ENCODE results near the gene RTF2. TPM values are rescaled to one million over a fixed set of nuclear protein-coding genes. Genes with fewer than 3 reads are reported as not detected.

The RTF2 gene
- total RNA-seq, 1 donor from 2014 or later = 81.4 TPM

DNA sequence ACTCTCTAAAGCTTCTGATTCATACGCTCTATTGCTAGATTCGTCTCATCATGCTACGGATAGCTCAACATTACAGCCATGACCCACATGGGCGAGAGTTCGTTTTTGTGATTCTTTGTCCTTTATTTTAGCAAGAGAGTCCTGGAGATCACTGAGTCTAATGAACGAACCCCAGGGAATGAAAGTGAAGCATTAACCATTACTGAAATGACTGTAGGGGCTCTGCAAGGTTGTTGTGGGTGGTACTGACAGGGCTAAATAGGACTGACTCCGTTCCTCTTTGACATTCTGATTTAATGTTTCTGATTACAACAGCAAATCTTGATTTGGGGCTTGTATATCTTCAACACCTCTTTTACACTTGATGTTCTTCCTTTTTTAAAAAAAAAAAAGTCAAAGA is 13.7 kb upstream of the RTF2 start:
- Mint-ChIP-seq H3K27me3 (ENCODE audit: low read depth, unreplicated experiment) (peaks cover 9% of the 10 kb centered on the region), H3K36me3 (ENCODE audit: low read depth, unreplicated experiment) (no peaks in the 10 kb centered on the region), H3K27ac (ENCODE audit: unreplicated experiment) (no peak overlapping the region), H3K9me3 (ENCODE audit: unreplicated experiment) (peaks cover 3% of the 10 kb centered on the region), H3K4me3 (ENCODE audit: unreplicated experiment) (no peak overlapping the region), H3K4me1 (ENCODE audit: low read depth, unreplicated experiment) (no peaks in the 10 kb centered on the region)
- H3K9me3 ChIP-seq (ENCODE audit: insufficient read depth, low read depth, low read length) = no peaks in the 10 kb centered on the region
- H3K4me2 ChIP-seq (ENCODE audit: low read length) = no peak overlapping the region
- H3K4me3 ChIP-seq (ENCODE audit: insufficient read depth, low read depth, low read length) = no peak overlapping the region
- H3K79me2 ChIP-seq (ENCODE audit: insufficient read depth, low read length) = no peaks in the 10 kb centered on the region
- H3K9ac ChIP-seq (ENCODE audit: low read length) = no peak overlapping the region
- no peak for TF ChIP-seq CTCF (IDR thresholded peaks at IDR 0.05; ENCODE audit: insufficient read depth, low read depth, low read length)
- no peak for TF ChIP-seq EZH2 (IDR thresholded peaks at IDR 0.05; ENCODE audit: insufficient read depth, low read length)
- peaks cover 13% of the 10 kb centered on the region for H3K36me3 ChIP-seq (ENCODE audit: insufficient read depth, low read length)
- FAIRE-seq (no peak), DNase-seq (ENCODE audit: low read depth) (no peak)
- no peak overlapping the region for H2AFZ ChIP-seq (ENCODE audit: low read depth, low read length)
- H3K27me3 ChIP-seq (ENCODE audit: insufficient read depth, low read length) = no peaks in the 10 kb centered on the region
- H3K27ac ChIP-seq (ENCODE audit: low read depth, low read length) = no peak overlapping the region
- H4K20me1 ChIP-seq (ENCODE audit: insufficient read depth, low read length) = no peaks in the 10 kb centered on the region
- H3K4me1 ChIP-seq (ENCODE audit: insufficient read depth, low read length) = no peaks in the 10 kb centered on the region

DNA sequence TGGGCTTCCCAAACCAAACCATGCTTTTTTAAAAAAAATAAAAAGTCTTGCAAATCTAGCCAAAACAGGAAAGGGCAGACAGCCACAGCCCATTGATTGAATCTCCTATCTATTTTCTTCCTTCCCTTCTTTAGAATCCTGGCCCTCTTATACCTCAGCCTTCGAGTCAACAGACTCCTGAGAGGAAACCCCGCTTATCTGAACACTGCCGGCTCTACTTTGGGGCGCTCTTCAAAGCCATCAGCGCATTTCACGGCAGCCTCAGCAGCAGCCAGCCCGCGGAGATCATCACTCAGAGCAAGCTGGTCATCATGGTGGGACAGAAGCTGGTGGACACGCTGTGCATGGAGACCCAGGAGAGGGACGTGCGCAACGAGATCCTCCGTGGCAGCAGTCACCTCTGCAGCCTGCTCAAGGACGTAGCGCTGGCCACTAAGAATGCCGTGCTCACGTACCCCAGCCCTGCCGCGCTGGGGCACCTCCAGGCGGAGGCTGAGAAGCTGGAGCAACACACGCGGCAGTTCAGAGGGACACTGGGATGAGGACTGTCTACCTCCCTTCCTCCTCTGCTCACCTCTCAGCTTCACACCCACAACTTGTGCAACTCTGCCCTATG is 10.1 kb upstream of the RTF2 start:
- no peak for FAIRE-seq
- H3K36me3 ChIP-seq (ENCODE audit: insufficient read depth, low read length) = peaks cover 12% of the 10 kb centered on the region
- TF ChIP-seq CTCF (IDR thresholded peaks at IDR 0.05; ENCODE audit: insufficient read depth, low read depth, low read length) (no peak), EZH2 (IDR thresholded peaks at IDR 0.05; ENCODE audit: insufficient read depth, low read length) (no peak)
- no peak overlapping the region for H3K9ac ChIP-seq (ENCODE audit: low read length)
- no peak overlapping the region for H2AFZ ChIP-seq (ENCODE audit: low read depth, low read length)
- H3K9me3 Mint-ChIP-seq (ENCODE audit: unreplicated experiment) = peaks cover 3% of the 10 kb centered on the region
- no peak overlapping the region for H3K4me3 ChIP-seq (ENCODE audit: insufficient read depth, low read depth, low read length)
- H3K4me1 ChIP-seq (ENCODE audit: insufficient read depth, low read length) = no peaks in the 10 kb centered on the region
- H3K4me3 Mint-ChIP-seq (ENCODE audit: unreplicated experiment) = no peak overlapping the region
- no peaks in the 10 kb centered on the region for H3K27me3 ChIP-seq (ENCODE audit: insufficient read depth, low read length)
- H3K4me2 ChIP-seq (ENCODE audit: low read length) = no peak overlapping the region
- no peaks in the 10 kb centered on the region for H3K79me2 ChIP-seq (ENCODE audit: insufficient read depth, low read length)
- H3K4me1 Mint-ChIP-seq (ENCODE audit: low read depth, unreplicated experiment) = no peaks in the 10 kb centered on the region
- peaks cover 3% of the 10 kb centered on the region for H3K36me3 Mint-ChIP-seq (ENCODE audit: low read depth, unreplicated experiment)
- H4K20me1 ChIP-seq (ENCODE audit: insufficient read depth, low read length) = no peaks in the 10 kb centered on the region
- H3K27ac Mint-ChIP-seq (ENCODE audit: unreplicated experiment) = no peak overlapping the region
- H3K9me3 ChIP-seq (ENCODE audit: insufficient read depth, low read depth, low read length) = no peaks in the 10 kb centered on the region
- DNase-seq (ENCODE audit: low read depth) = no peak
- no peak overlapping the region for H3K27ac ChIP-seq (ENCODE audit: low read depth, low read length)
- H3K27me3 Mint-ChIP-seq (ENCODE audit: low read depth, unreplicated experiment) = peaks cover 14% of the 10 kb centered on the region

DNA sequence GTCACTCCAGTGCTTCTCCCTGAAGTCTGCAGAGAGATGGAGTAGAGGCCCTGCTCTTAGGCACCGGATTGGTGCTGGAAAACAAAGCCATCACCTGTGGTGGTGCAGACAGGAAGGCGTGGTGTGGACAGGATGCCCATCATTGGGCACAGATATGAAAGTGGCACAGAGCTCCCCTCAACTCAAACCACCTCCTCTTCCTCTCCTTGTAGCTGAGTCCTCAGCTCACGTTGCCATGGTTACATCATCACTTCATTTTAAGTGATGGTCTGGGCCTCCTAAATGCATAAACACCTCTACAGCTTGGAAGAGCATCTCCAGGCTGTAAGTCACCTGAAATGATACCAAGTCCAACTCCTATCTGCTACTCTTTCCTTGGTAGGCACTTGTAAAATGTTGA is 8.0 kb upstream of the RTF2 start:
- Histone ChIP-seq H3K4me1 (ENCODE audit: insufficient read depth, low read length) (no peaks in the 10 kb centered on the region), H2AFZ (ENCODE audit: low read depth, low read length) (no peak overlapping the region), H3K4me3 (ENCODE audit: insufficient read depth, low read depth, low read length) (no peak overlapping the region), H3K4me2 (ENCODE audit: low read length) (no peak overlapping the region), H3K27ac (ENCODE audit: low read depth, low read length) (no peak overlapping the region), H3K9ac (ENCODE audit: low read length) (no peak overlapping the region), H3K79me2 (ENCODE audit: insufficient read depth, low read length) (no peaks in the 10 kb centered on the region), H3K27me3 (ENCODE audit: insufficient read depth, low read length) (no peaks in the 10 kb centered on the region), H3K9me3 (ENCODE audit: insufficient read depth, low read depth, low read length) (no peaks in the 10 kb centered on the region), H3K36me3 (ENCODE audit: insufficient read depth, low read length) (peaks cover 12% of the 10 kb centered on the region), H4K20me1 (ENCODE audit: insufficient read depth, low read length) (no peaks in the 10 kb centered on the region)
- TF ChIP-seq CTCF (IDR thresholded peaks at IDR 0.05; ENCODE audit: insufficient read depth, low read depth, low read length) (no peak), EZH2 (IDR thresholded peaks at IDR 0.05; ENCODE audit: insufficient read depth, low read length) (no peak)
- no peak overlapping the region for H3K27ac Mint-ChIP-seq (ENCODE audit: unreplicated experiment)
- no peaks in the 10 kb centered on the region for H3K4me1 Mint-ChIP-seq (ENCODE audit: low read depth, unreplicated experiment)
- FAIRE-seq = no peak
- peaks cover 14% of the 10 kb centered on the region for H3K27me3 Mint-ChIP-seq (ENCODE audit: low read depth, unreplicated experiment)
- H3K9me3 Mint-ChIP-seq (ENCODE audit: unreplicated experiment) = peaks cover 3% of the 10 kb centered on the region
- H3K36me3 Mint-ChIP-seq (ENCODE audit: low read depth, unreplicated experiment) = peaks cover 3% of the 10 kb centered on the region
- DNase-seq (ENCODE audit: low read depth) = no peak
- H3K4me3 Mint-ChIP-seq (ENCODE audit: unreplicated experiment) = no peak overlapping the region
